HL-60/S4 treated with retinoic acid at 250 ng/mL for 4 days and 3 days (cell line): ENCODE data around the gene CCR5.
"Not testable (repeated sequence)": the region's sequence is repeated elsewhere in the genome, so short reads cannot be mapped to it uniquely, and the experiment has no call there.

Experiments
- in situ Hi-C: fragments of 300-500 bp; cut with MboI; formaldehyde crosslinking; loops from 2 replicates; pipeline ENCODE4 v1.7.0; 2022; ENCODE audit warnings: low sequenced_read_pairs

CCR5 gene

DNA sequence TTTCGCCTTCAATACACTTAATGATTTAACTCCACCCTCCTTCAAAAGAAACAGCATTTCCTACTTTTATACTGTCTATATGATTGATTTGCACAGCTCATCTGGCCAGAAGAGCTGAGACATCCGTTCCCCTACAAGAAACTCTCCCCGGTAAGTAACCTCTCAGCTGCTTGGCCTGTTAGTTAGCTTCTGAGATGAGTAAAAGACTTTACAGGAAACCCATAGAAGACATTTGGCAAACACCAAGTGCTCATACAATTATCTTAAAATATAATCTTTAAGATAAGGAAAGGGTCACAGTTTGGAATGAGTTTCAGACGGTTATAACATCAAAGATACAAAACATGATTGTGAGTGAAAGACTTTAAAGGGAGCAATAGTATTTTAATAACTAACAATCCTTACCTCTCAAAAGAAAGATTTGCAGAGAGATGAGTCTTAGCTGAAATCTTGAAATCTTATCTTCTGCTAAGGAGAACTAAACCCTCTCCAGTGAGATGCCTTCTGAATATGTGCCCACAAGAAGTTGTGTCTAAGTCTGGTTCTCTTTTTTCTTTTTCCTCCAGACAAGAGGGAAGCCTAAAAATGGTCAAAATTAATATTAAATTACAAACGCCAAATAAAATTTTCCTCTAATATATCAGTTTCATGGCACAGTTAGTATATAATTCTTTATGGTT lies at the start of gene CCR5:
TSS of gene CCR5 (plus strand) at position 108 of the 680 bp plus-strand sequence. CDS start 1,957 bp downstream, outside the sequence.
- in situ Hi-C loops = loop anchor here (5.0 to 25.0 kb wide), 2 partner anchors 284 to 434 kb away; partner anchors contain the start of gene CXCR6

DNA sequence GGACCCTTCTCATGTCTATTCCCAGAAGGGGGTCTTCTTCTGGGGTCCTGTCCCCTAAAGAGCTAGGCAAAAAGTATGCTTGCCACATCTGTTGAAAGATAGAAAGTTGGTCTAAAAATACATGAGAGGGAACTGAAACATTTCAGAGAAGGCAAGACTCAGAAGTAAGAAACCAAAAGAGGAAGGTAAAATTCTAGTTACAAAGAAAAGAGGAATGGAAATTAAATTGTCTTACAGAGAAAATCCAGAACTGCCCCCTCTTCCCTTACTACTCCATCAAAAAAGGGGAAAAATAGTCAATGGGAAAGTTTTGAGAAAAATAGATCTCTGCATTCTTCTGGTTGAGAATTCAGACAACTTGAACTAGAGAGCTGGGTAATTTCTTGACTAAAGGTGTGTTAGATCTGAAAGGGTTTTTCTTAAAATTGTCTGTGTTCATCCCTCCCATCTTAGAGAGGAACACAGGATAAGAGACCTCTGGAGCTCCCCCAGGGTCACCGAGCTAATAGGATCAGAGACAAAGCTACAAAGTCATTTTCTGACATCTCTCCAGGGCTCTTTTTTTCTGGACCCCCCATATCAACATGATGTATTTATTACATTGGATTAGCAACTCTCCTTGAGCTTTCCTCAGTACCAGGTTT lies 49.2 kb upstream of the CCR5 start:
- in situ Hi-C loops = no loop called here

DNA sequence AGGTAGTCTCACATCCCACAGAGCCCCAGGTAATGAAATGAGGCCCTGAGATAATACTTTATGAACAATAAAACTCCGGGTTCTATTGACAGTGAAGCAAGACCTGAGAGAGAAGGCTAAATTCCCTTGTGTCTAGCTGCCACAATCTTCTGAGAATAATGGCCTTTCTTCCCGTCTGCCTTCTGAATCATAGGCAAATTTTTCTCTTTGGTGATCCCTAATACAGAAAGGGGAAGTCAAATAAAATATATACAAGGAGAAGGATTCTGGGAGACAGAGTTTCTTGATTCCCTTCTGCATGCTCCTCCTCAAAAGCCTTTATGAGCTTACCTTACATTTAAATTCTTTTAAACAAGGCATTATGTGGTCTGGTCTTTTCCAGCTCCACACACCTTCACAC lies 46.7 kb upstream of the CCR5 start:
- in situ Hi-C loops = no loop called here

DNA sequence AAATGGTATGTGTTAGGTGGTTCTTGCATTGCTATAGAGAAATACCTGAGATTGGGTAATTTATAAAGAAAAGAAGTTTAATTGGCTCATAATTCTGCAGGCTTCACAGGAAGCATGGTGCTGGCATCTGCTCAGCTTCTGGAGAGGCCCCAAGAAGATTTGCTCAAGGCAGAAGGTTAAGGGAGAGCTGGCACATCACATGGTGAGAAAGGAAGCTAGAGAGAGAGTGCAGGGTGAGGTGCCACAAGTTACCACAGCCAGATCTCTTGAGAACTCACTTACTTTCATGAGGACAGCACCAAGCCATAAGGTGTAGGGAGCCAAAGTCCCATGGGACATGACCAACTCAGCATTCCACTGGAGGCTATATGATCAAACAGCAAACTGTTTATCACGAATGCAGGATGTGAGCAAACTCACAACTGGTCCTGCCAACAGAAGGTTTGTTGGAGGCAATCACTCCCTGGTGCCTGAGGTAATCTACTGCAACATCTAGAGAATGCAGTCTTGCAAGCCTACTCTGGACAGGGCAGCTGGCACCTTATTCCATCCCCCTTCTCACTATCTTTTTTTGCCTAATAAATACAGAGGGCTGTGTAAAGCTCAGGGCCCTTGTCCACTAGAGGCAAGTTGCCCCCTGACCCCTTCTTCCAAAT lies 45.0 kb upstream of the CCR5 start:
- in situ Hi-C loops = no loop called here

DNA sequence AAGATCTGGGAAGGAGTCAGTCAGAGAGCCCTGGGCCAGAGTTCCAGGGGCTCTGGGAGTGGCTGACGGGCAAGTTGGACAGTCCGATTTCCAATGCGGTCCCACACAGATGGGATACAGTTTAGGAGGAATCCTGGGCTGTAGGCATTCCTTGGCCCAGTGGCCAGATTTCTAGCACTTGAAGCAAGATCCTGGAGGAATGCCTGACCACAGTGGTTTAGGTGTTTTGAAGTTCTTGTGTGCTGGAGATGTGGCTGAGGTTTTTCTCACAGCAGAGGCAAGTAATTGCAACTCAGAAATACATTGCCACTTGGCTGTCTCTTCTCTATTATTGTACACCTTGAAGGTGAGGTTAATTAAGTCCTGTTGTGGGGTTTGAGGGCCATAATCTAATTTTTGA lies 40.1 kb upstream of the CCR5 start:
- in situ Hi-C loops = not testable (repeated sequence)

DNA sequence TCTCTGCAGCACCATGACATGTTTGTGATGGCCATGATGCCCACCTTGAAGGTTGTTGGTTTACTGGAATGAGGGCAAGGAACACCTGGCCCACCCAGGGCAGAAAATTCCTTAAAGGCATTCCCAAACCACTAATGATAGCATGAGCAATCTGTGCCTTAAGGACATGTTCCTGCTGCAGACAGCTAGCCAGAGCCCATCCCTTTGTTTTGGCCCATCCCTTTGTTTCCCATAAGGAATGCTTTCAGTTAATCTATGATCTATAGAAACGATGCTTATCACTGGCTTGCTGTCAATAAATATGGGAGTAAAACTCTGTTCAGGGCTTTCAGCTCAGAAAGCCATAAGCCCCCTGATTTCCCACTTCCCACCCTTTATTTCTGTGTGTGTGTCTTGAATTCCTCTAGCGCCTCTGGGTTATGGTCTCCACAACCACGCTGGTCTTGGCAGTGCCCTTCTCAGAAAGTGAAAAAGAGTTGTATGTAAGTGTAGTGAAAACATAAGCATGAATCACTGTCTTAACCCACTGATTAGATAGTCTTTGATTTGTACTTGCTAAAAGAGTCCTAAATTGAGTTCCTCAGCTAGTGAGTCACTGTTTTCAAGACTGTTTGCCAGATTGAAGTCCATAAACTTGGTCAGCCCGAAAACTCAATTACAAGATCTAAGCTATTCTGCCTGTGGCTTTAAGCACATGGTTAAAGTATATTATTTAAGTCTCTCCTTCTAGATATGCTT lies 35.8 kb upstream of the CCR5 start:
- in situ Hi-C loops = no loop called here

DNA sequence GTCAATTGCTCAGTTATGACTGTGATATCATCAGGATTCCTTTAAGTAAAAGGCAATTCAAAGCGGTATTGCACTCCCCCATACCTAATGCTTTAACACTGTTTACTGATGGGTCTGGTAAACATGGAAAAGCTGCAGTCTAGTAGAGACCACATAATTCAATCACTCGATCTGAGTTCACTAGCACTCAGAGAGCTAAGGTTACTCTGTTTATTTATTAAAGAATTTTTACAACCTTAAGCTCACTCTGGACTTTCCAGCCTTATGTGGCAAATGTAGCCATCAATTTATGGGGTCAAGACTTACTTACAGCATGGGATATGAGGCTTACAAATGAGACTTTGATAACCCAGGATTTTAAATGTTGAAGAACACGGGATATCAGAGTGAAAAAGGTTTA lies 35.2 kb upstream of the CCR5 start:
- in situ Hi-C loops = no loop called here

DNA sequence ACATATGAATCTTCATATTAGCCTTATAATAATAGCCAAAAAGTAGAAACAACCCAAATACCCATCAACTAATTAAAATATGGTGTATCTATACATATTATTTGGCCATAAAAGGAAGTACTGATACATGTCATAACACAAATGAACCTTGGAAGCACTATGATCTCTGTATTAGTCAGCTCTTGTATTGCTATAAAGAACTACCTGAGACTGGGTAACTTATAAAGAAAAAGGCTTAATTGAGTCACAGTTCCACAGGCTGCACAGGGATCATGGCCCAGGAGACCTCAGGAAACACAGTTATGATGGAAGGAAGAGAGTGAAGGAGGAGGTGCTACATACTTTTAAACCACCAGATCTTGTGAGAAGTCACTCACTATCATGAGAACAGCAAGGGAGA lies 32.8 kb upstream of the CCR5 start:
- in situ Hi-C loops = no loop called here

DNA sequence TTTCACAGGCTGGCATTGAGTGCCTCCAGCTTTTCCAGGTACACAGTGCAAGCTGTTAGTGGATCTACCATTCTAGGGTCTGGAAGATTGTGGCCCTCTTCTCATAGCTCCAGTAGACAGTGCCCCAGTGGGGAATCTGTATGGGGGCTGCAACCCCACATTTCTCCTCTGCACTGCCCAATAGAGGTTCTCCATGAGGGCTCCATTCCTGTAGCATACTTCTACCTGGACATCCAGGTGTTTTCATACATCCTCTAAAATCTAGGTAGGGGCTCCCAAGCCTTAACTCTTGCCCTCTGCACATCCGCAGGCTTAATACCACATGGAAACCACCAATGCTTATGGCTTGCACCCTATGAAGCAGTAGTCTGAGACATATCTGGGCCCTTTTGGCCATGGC lies 31.9 kb upstream of the CCR5 start:
- in situ Hi-C loops = no loop called here

DNA sequence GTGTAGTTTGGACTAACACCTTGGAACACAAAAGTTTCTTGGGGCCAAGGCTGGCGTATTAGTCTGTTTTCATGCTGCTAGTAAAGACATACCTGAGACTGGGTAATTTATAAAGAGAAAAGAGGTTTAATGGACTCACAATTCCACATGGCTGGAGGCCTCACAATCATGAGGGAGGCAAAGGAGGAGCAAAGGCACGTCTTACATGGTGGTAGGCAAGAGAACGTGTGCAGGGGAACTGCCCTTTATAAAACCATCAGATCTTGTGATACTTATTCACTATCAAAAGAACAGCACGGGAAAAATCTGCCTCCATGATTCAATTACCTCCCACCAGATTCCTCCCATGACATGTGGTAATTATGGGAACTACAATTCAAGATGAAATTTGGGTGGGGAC lies 26.3 kb upstream of the CCR5 start:
- in situ Hi-C loops = no loop called here

DNA sequence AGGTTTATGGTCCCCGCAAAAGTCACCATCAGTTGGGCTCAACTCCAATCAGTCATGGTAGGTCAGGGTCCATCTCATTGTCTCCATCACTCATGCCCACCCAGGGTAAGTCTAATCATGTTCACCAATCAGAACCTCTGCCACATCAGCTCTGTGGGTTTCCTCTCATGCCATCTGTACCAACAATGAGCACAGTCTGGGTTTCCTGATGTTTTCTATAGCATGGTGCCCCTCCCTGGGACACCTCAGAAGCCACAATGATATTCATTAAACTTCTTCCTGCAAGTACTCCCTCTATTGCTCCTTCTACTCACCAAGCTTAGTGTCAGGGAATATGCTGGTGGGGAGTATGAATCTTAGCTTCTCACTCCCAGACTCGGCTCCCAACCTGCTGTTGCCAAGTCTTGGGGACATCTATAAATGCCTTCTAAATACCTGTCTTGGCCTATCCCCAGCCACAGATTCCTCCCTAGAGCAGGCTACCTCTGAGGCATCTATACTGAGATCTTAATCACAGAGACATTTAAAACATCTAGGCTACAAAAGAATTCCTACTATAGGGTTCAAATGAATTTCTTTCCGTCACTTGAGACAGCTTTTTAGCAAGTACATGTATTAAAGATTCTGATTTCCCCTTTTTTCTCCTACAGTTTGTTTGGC lies 21.8 kb upstream of the CCR5 start:
- in situ Hi-C loops = no loop called here

DNA sequence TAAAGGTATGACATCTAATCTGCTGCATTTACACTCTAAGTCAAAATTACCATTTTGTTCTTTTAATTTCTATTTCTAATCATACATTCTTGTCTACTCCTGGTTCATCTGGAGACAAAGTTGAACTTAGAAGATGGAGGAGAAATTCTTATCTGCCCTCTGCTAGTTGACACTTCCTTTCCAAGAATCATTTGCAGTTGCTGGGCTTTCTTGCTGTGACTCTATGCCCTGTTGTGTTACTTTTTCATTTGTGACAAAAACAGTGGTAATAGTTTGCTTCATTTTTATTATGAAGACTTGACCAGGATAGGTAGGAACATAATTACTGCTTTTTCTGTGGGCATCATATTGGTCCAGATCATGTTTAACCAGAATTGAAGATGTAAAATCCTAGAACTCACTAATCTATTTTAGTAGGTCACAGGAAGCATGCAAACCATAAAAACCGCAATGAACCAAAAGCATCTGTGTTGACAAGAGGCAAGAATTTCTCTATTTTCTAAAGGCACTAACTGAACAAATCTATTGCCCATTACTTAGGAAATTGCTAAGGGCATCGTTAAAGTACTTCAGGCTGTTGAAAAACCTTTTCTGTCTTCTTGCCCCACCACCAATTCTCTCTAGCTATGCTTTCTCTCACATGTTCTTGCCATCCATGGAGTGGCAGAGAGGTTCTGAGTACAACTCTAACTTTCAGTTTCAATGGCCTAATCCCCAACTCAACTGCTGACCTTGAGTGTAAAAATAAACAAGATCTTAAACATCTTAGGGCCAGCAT lies 21.1 kb upstream of the CCR5 start:
- in situ Hi-C loops = loop anchor here (25.0 kb wide), 1 partner anchor 412 kb away; the partner anchor contains the start of gene CXCR6

DNA sequence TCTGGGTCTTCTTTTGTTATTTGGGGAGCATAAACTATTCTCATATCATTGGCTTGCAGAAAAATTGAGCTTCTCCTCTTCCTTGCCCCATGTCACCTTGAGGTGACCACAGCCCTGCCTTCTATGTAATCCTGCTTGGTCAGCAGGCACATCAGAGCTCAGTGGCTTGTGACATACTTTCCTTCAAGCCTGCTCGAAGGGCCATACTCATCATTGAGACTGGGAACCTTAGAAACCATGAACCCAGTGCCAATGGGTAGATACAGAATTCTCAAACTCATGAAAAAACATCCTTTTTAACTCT lies 20.5 kb upstream of the CCR5 start:
- in situ Hi-C loops = loop anchor here (25.0 kb wide), 1 partner anchor 413 kb away; the partner anchor contains the start of gene CXCR6

DNA sequence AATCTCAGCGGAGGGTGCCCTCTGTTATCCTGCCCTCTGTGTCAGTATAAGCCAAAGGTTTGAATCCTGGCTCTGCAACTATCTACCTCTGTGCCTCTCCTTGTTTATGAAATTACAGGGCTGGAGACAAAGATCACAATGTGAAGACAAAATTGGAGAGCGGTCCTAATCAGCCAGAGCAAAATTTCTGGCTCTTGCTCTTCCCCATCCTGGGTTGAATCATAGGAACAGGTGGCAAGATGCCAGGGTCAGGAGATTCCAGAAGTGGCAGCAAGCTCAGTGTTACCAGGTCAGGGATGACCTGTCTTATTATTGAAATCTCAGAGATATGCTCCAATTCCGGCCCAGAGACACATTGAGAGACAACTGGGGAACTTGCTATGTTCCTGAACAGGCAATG lies 19.1 kb upstream of the CCR5 start:
- in situ Hi-C loops = loop anchor here (25.0 kb wide), 1 partner anchor 414 kb away; the partner anchor contains the start of gene CXCR6

DNA sequence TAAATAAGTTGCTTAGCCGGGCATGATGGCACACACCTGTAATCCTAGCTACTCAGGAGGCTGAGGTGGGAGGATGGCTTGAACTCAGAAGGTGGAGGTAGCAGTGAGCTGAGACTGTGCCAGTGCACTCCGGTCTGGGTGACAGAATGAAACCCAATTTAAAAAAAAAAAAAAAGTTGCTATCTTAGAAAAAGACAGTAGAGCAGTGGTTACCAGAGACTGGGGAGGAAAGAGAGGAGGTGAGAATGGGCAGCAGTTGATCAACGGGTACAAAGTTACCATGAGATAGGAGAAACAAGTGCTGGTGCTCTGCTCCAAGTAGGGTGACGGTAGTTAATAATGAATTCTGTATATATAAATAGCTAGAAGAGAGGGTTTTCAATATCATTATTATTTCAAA lies 17.7 kb upstream of the CCR5 start:
- in situ Hi-C loops = loop anchor here (25.0 kb wide), 1 partner anchor 416 kb away; the partner anchor contains the start of gene CXCR6

DNA sequence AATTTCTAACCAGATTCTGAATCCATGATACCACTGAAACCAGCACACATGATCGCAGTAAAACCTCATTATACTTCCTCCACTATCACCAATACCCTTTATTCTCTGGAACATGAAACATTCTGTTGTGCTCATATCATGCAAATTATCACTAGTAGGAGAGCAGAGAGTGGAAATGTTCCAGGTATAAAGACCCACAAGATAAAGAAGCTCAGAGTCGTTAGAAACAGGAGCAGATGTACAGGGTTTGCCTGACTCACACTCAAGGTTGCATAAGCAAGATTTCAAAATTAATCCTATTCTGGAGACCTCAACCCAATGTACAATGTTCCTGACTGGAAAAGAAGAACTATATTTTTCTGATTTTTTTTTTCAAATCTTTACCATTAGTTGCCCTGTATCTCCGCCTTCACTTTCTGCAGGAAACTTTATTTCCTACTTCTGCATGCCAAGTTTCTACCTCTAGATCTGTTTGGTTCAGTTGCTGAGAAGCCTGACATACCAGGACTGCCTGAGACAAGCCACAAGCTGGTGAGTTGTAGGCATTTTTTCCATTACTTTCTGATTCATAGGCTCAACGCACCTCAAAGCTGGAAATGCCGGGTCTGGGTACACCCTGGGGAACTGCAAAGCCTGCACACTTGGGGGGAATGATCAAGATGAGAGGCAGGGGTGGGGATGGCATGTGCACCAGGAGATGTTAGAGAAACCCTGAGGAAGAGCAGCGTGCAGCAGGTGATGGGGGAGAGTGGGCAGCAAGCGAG lies 16.9 kb upstream of the CCR5 start, which contains the start of gene CCR2:
TSS of gene CCR2 (plus strand) at position 465 of the 764 bp plus-strand sequence. CDS start 3,417 bp downstream, outside the sequence.
- in situ Hi-C loops = loop anchor here (25.0 kb wide), 1 partner anchor 417 kb away; the partner anchor contains the start of gene CXCR6

DNA sequence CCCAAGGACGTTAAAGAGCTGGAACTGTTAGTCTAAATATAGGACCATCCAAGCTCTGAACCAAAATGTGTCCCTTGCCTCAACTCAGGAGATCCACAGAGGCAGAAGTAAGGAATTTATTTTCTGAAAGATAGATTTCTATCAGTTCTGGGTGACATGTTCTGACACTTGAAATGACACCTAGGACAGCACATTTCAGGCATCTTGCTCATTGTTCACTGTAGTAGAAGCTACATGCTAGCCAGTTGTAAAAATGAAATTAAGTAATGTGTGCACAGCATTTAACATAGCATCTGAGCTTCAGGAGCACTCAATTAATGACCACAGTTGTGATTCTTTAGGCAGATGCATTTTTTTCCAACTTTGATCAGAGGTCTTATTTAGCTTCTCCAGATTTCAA lies 16.3 kb upstream of the CCR5 start:
- in situ Hi-C loops = loop anchor here (25.0 kb wide), 1 partner anchor 417 kb away; the partner anchor contains the start of gene CXCR6

DNA sequence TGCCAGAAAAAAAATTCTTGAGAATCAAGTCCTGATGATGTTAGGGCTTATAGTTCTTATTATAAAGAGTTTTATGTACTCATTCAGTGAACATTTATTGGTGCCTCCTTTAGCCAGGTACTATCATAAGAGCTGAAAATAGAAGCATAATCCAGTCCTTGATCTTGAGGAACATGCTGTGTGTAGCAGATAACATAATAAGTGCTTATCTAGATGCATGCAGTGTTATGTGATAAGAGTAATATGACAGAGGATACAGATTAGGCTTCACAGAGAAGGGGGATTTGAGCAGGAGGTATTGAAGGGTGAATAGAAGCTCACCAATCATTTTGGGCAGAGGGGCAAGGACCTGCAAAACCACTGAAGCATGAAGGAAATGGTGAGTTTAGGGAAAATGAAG lies 15.8 kb upstream of the CCR5 start:
- in situ Hi-C loops = loop anchor here (25.0 kb wide), 1 partner anchor 418 kb away; the partner anchor contains the start of gene CXCR6

DNA sequence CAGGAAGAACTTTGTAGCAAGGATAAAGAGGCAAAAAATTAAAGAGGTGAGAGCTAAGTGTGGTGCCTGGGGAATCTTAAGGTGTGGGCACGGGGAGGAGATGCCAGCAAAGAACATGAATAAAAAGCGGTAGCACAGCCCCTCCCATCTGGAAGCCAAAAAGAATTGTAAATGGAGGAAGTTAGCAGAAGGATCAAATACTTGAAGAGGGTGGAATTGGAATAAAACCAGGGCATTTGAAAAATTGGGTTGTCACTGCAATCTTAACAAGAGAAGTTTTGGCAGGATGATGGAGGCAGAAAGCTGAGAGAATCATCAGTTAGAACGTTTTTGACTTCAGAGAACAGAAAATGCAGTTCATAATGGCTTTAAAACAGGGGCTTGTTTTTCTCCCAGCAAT lies 14.5 kb upstream of the CCR5 start:
- in situ Hi-C loops = loop anchor here (25.0 kb wide), 1 partner anchor 419 kb away; the partner anchor contains the start of gene CXCR6
